Stimulated activated CD4-positive, alpha-beta T cell treated with anti-CD3 and anti-CD28 coated beads, Interleukin-4, amount 100 ng/mL, for 4 hours (primary cell): ENCODE results near the gene HIVEP1.
"Not testable (repeated sequence)": the region's sequence is repeated elsewhere in the genome, so short reads cannot be mapped to it uniquely, and the experiment has no call there.

Experiments used
- DNase-seq, 2 experiments: peaks; one replicate each; pipeline ENCODE4 v3.0.0-alpha.2; 2020

Gene HIVEP1

GRCh38 chr6:12094689-12095088 lies 82.6 kb downstream of the HIVEP1 start:
- no peak for DNase-seq

- DNase-seq, result no peak
Measured at GRCh38 chr6:12096342-12096741, 84.2 kb downstream of the HIVEP1 start.

GRCh38 chr6:12097791-12098190 lies 85.7 kb downstream of the HIVEP1 start:
- DNase-seq, result no peak

- DNase-seq, result no peak
Measured at GRCh38 chr6:12099623-12100338, 87.7 kb downstream of the HIVEP1 start.

GRCh38 chr6:12101048-12101447 lies 88.9 kb downstream of the HIVEP1 start:
- DNase-seq, result no peak

GRCh38 chr6:12101653-12102312 lies 89.7 kb downstream of the HIVEP1 start:
- no peak for DNase-seq

GRCh38 chr6:12102350-12102749 lies 90.2 kb downstream of the HIVEP1 start:
- no peak for DNase-seq

- DNase-seq, result no peak
Measured at GRCh38 chr6:12103158-12103557, 91.0 kb downstream of the HIVEP1 start.

GRCh38 chr6:12105271-12105670 lies 93.2 kb downstream of the HIVEP1 start:
- DNase-seq, result no peak

GRCh38 chr6:12108376-12108775 lies 96.3 kb downstream of the HIVEP1 start:
- not testable (repeated sequence) for DNase-seq

GRCh38 chr6:12110523-12111362 lies 98.6 kb downstream of the HIVEP1 start:
- DNase-seq, result no peak

- DNase-seq, result no peak
Measured at GRCh38 chr6:12111363-12111670, 99.2 kb downstream of the HIVEP1 start.

- DNase-seq, result no peak
Measured at GRCh38 chr6:12112540-12113189, 100.6 kb downstream of the HIVEP1 start.

- DNase-seq, result no peak
Measured at GRCh38 chr6:12113190-12113577, 101.1 kb downstream of the HIVEP1 start.

- DNase-seq, result no peak
Measured at GRCh38 chr6:12114055-12114503, 102.0 kb downstream of the HIVEP1 start.

- no peak for DNase-seq
Measured at GRCh38 chr6:12115001-12115400, 102.9 kb downstream of the HIVEP1 start.

GRCh38 chr6:12115492-12115891 lies 103.4 kb downstream of the HIVEP1 start:
- DNase-seq, result no peak

GRCh38 chr6:12116264-12116800 lies 104.2 kb downstream of the HIVEP1 start:
- no peak for DNase-seq

- no peak for DNase-seq
Measured at GRCh38 chr6:12116978-12117377, 104.9 kb downstream of the HIVEP1 start.

- no peak for DNase-seq
Measured at GRCh38 chr6:12118607-12119006, 106.5 kb downstream of the HIVEP1 start.

- peak in 1 of 2 experiments; percentile 22 for DNase-seq
Measured at GRCh38 chr6:12119085-12119588, 107.0 kb downstream of the HIVEP1 start.

- no peak for DNase-seq
Measured at GRCh38 chr6:12125396-12125795, 113.3 kb downstream of the HIVEP1 start.

GRCh38 chr6:12126051-12126450 lies 113.9 kb downstream of the HIVEP1 start:
- no peak for DNase-seq
